DMS53 treated with DMSO at 0.1 percent for 48 hours (cell line): Measurements from ENCODE around the gene TOP3B.
"Not testable (repeated sequence)": the region's sequence is repeated elsewhere in the genome, so short reads cannot be mapped to it uniquely, and the experiment has no call there.

Experiments used
- DNase-seq: peaks from one replicate; lab custom pipeline; 2025; ENCODE audit not compliant: unreplicated experiment; lab: John Stamatoyannopoulos, UW

Gene TOP3B

GRCh38 chr22:21946262-21946925 lies 36.2 kb downstream of the TOP3B start:
- DNase-seq, result no peak

- no peak for DNase-seq
Measured at GRCh38 chr22:21945453-21946261, 36.9 kb downstream of the TOP3B start.

- no peak for DNase-seq
Measured at GRCh38 chr22:21944871-21945270, 37.7 kb downstream of the TOP3B start.

- DNase-seq, result no peak
Measured at GRCh38 chr22:21943571-21944448, 38.8 kb downstream of the TOP3B start.

GRCh38 chr22:21942407-21943343 lies 39.9 kb downstream of the TOP3B start:
- no peak for DNase-seq

- DNase-seq, result no peak
Measured at GRCh38 chr22:21941921-21942320, 40.7 kb downstream of the TOP3B start.

GRCh38 chr22:21940521-21940920 lies 42.1 kb downstream of the TOP3B start:
- DNase-seq, result no peak

GRCh38 chr22:21939935-21940334 lies 42.7 kb downstream of the TOP3B start:
- DNase-seq, result not testable (repeated sequence)

GRCh38 chr22:21939461-21939913 lies 43.1 kb downstream of the TOP3B start:
- DNase-seq, result no peak

- DNase-seq, result no peak
Measured at GRCh38 chr22:21938906-21939305, 43.7 kb downstream of the TOP3B start.

GRCh38 chr22:21938071-21938822 lies 44.3 kb downstream of the TOP3B start:
- DNase-seq, result peak; percentile 20

- DNase-seq, result no peak
Measured at GRCh38 chr22:21937821-21938070, 44.8 kb downstream of the TOP3B start.

- DNase-seq, result no peak
Measured at GRCh38 chr22:21937041-21937820, 45.4 kb downstream of the TOP3B start.

GRCh38 chr22:21936151-21936775 lies 46.3 kb downstream of the TOP3B start:
- no peak for DNase-seq

- DNase-seq, result no peak
Measured at GRCh38 chr22:21933910-21934309, 48.7 kb downstream of the TOP3B start.

- DNase-seq, result no peak
Measured at GRCh38 chr22:21933413-21933812, 49.2 kb downstream of the TOP3B start.

GRCh38 chr22:21932347-21932746 lies 50.2 kb downstream of the TOP3B start:
- DNase-seq, result no peak

- DNase-seq, result no peak
Measured at GRCh38 chr22:21931056-21931455, 51.5 kb downstream of the TOP3B start.

- DNase-seq, result no peak
Measured at GRCh38 chr22:21929253-21929652, 53.3 kb downstream of the TOP3B start.
